Upper lobe of right lung (tissue), 1 donor: ENCODE results near the gene NEU4. TPM values are rescaled to one million over a fixed set of nuclear protein-coding genes. Genes with fewer than 3 reads are reported as not detected.

ENCODE experiments used
- ATAC-seq: fragments of 200-7000 bp; cut with Tn5 transposase; one replicate; pipeline ENCODE4 v1.9.1; 2020; ENCODE audit warnings: mild to moderate bottlenecking, moderate library complexity
- DNase-seq: peaks from one replicate; pipeline ENCODE4 v3.0.0-alpha.2; 2020
- H3K27ac ChIP-seq: fragments of 200-600 bp; one replicate; pipeline ENCODE4 v1.8.0; 2022
- H3K27me3 ChIP-seq: fragments of 200-600 bp; one replicate; pipeline ENCODE4 v1.8.0; 2022; ENCODE audit warnings: mild to moderate bottlenecking
- H3K36me3 ChIP-seq: fragments of 200-600 bp; one replicate; pipeline ENCODE4 v1.8.0; 2022
- H3K4me1 ChIP-seq: fragments of 200-600 bp; one replicate; pipeline ENCODE4 v1.8.0; 2022
- H3K4me3 ChIP-seq: fragments of 200-600 bp; one replicate; pipeline ENCODE4 v1.8.0; 2022; ENCODE audit warnings: mild to moderate bottlenecking
- H3K9me3 ChIP-seq: fragments of 200-600 bp; one replicate; pipeline ENCODE4 v1.8.0; 2022
- CTCF ChIP-seq: fragments of 200-600 bp; IDR thresholded peaks from one replicate; pipeline ENCODE4 v1.8.0; 2022; ENCODE audit warnings: antibody characterized with exemption
- intact Hi-C: fragments of 100-400 bp; cut with DNase I; formaldehyde crosslinking; loops from one replicate; pipeline ENCODE4 v1.11.0; 2022
- total RNA-seq: library from RNA; stranded (reverse); fragmentation: NEBNext Ultra II Directional; extraction: Animal tissue kit (Norgen Biotek cat#: 25700); gene quantifications from one replicate; pipeline ENCODE4 v1.2.1, GENCODE V29; 2021
- donor health status: DM: no; HTN: yes; CAD: no; lungs with severe emphysema.

Gene NEU4
- total RNA-seq, 1 donor from 2014 or later: 0.23 TPM

GRCh38 chr2:241864850-241865213 is 55.8 kb downstream of the NEU4 start:
- ATAC-seq: no peak
- Histone ChIP-seq H3K9me3 (no peaks in the 10 kb centered on the region), H3K4me3 (no peak overlapping the region), H3K4me1 (peaks cover 9% of the 10 kb centered on the region), H3K36me3 (no peaks in the 10 kb centered on the region), H3K27me3 (peaks cover 44% of the 10 kb centered on the region), H3K27ac (no peak overlapping the region)
- TF ChIP-seq CTCF: no peak
- intact Hi-C loops: no loop called here
- no peak for DNase-seq

DNA sequence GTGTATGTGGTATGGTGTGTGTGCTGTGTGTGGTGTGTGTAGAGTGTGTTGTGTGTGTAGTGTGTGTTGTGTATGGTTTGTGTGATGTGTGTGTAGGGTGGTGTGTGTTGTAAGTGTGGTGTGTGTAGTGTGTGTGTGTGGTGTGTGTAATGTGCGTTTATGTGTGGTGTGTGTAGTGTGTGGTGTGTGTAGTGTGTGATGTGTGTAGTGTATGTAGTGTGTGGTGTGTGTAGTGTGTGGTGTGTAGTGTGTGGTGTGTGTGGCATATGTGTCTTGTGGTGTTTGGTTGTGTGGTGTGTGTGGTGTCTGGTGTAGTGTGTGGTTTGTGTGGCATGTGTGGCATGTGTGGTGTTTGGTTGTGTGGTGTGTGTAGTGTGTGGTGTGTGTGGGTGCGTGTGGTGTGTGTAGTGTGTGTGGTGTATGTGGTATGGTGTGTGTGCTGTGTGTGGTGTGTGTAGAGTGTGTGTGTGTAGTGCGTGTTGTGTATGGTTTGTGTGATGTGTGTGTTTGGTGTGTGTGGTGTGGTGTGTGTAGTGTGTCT is 56.5 kb downstream of the NEU4 start:
- DNase-seq: no peak
- Histone ChIP-seq H3K27me3 (peaks cover 40% of the 10 kb centered on the region), H3K27ac (no peak overlapping the region)

DNA sequence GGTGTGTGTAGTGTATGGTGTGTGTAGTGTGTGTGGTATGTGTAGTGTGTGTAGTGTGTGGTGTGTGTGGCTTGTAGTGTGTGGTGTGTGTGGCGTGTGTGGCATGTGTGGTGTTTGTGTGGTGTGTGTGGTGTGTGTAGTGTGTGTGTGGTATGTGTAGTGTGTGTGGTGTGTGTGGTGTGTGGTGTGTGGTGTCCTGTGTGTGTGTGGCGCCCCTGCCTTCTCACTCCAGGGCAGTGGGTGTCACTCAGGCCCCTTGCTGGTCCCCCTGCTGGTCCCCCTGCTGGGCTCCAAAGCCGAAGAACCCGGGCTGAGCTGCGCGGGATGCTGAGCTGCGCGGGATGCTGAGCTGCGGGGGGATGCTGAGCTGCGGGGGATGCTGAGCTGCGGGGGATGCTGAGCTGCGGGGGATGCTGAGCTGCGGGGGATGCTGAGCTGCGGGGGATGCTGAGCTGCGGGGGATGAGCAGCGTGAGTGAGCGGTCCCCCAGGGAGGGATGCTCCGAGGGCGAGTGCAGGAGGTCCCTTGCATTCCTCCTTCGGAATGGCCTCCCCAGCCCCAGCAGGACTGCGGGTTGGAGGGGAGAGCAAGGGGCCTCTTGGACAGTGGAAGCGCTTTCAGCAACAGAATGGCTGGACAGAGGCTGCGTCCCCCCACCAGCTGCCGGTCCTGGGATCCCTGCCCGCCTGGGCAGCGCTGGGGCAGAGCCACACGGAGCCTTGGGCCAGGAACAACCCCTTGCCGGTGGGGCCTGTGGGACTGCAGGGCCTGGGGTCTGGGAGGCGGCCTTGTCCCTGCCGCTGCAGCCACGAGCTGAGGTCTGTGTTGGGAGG is 57.2 kb downstream of the NEU4 start:
- ATAC-seq: no peak
- Histone ChIP-seq H3K27me3 (peaks cover 36% of the 10 kb centered on the region), H3K27ac (no peak overlapping the region), H3K9me3 (no peaks in the 10 kb centered on the region), H3K4me1 (no peaks in the 10 kb centered on the region), H3K4me3 (no peak overlapping the region), H3K36me3 (no peaks in the 10 kb centered on the region)
- no peak for DNase-seq
- no peak for TF ChIP-seq CTCF
- intact Hi-C loops: no loop called here

More for the DNA sequence above, 56.5 kb downstream of the NEU4 start:
- Histone ChIP-seq H3K4me1 (peaks cover 3% of the 10 kb centered on the region), H3K9me3 (no peaks in the 10 kb centered on the region), H3K36me3 (no peaks in the 10 kb centered on the region), H3K4me3 (no peak overlapping the region)
- no peak for TF ChIP-seq CTCF
- ATAC-seq: no peak
- intact Hi-C loops: no loop called here

Other genes with a start within 250 kb of the NEU4 start
- 46.1 TPM for gene THAP4, start 172.0 kb upstream of the NEU4 start, total RNA-seq
- gene ATG4B, start 171.5 kb upstream of the NEU4 start, total RNA-seq: 72.0 TPM
- 14.9 TPM for gene DTYMK, start 122.4 kb upstream of the NEU4 start, total RNA-seq
- 36.5 TPM for gene ING5, start 107.2 kb upstream of the NEU4 start, total RNA-seq
- gene D2HGDH, start 74.6 kb upstream of the NEU4 start, total RNA-seq: 28.8 TPM
- not detected for gene GAL3ST2, start 32.4 kb upstream of the NEU4 start, total RNA-seq
- gene PDCD1, start 49.7 kb downstream of the NEU4 start, total RNA-seq: 1.8 TPM
- not detected for gene RTP5, start 60.5 kb downstream of the NEU4 start, total RNA-seq